HG03571 (cell line): ENCODE data around the gene SLC26A1.

Source experiments
- ATAC-seq: cut with Tn5 transposase; IDR thresholded peaks from one replicate; pipeline ENCODE4 v1.9.1; 2021; ENCODE audit not compliant: unreplicated experiment

SLC26A1 gene, protein sequence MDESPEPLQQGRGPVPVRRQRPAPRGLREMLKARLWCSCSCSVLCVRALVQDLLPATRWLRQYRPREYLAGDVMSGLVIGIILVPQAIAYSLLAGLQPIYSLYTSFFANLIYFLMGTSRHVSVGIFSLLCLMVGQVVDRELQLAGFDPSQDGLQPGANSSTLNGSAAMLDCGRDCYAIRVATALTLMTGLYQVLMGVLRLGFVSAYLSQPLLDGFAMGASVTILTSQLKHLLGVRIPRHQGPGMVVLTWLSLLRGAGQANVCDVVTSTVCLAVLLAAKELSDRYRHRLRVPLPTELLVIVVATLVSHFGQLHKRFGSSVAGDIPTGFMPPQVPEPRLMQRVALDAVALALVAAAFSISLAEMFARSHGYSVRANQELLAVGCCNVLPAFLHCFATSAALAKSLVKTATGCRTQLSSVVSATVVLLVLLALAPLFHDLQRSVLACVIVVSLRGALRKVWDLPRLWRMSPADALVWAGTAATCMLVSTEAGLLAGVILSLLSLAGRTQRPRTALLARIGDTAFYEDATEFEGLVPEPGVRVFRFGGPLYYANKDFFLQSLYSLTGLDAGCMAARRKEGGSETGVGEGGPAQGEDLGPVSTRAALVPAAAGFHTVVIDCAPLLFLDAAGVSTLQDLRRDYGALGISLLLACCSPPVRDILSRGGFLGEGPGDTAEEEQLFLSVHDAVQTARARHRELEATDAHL

DNA sequence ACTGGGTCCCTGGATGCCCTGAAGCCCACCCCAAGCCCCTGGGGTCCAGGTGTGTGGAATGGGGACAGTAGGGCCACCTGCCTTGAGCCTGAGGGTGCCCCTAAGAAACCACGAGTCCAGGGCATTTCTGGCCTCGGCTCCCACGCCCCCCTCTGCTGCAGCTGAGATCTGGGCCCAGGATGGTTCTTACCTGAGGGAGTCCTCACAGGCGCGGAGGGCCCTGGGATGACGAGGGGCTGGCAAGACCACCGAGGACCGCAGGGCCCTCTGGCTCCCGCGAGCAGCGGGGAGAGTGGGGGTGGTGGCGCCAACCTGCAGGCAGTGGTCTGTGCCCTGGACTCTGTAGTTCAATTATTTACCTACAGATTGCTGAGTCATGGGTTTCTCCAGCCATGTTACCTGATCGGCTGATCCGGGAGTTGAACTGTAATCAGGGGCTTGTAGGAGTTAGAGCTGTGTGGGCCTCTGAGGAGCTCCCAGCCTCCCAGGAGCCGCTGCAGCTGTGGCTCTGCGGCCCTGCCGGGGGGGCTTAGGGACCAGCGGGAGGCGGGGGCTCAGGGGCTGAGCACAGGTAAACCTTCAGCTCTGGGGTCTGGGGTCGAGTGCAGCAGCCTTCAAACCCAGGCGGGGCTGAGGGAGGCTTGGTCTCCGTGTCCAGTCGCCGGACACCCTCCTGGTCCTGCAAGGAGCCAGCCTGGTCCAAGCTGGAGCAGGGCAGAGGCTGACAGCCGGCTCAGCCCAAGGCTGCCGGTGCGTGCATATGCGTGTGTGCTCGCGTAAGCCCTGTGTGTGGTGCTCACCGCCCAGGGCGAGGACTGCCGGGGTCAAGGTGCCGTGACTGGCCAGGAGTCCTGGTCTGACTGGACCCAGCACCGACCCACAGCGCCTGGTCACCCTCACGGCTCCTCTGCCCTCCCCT is at the start of gene SLC26A1:
SLC26A1 (minus strand) TSS at position 294 of the 919 bp plus-strand sequence. CDS start 1,701 bp downstream, outside the sequence.
- ATAC-seq = no peak

GRCh38 chr4:1042352-1043055 is 49.3 kb upstream of the SLC26A1 start:
- no peak for ATAC-seq

DNA sequence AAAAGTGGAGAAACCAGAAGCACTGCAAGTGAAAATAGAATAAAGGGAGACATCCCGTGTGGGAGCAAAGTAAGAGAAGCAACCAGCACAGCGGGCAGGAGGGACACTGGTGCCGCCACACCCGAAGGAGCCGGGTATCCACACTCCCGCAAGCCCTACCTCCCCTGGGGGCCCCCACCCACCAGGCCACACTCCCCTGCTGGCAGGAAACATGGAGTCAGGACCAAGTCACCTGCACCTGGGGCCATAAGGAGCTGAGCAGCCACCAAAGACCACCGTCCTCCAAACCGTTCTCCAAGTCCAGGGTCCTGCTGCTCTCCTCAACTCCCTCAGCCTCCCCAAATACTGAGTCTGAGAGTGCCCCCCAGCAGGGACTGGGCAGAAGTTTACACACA is 48.7 kb upstream of the SLC26A1 start:
- no peak for ATAC-seq

DNA sequence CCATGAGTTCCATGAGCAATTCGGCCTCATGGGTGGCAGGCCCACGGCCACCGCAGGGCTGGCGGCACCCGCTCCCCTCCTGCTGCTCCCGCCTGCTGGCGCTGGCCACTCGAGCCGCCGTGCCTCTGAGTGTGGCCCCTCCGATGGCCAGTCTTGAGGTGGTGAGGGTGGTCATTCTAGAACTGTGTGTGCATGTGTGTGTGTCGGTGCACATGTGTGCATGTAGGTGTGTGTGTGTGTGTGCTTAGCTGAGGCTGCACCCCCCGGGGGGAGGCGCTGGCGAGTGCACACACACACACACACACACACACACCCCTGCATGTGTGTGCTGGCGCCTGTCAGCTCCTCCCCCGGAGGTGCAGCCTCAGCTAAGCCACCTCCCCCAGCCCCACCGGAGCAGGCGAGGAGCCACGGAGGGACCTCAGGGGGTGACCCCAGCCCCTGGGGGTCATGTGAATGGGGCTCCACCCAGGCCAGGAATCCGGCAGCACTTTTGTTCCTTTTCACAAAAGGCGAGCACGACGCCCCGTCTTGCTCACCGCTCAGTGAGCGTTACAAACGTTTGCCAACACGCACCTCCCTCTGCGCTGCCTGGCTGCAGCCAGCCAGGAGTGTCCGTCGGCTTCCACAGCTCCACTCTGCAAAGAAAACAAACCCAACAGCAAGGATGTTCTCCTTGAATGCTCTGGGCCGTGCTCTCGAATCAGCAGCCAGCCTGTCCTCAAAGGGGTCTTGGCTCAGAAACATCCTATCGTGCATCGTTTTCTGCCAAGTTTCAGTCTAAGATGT is 48.1 kb upstream of the SLC26A1 start:
- no peak for ATAC-seq

DNA sequence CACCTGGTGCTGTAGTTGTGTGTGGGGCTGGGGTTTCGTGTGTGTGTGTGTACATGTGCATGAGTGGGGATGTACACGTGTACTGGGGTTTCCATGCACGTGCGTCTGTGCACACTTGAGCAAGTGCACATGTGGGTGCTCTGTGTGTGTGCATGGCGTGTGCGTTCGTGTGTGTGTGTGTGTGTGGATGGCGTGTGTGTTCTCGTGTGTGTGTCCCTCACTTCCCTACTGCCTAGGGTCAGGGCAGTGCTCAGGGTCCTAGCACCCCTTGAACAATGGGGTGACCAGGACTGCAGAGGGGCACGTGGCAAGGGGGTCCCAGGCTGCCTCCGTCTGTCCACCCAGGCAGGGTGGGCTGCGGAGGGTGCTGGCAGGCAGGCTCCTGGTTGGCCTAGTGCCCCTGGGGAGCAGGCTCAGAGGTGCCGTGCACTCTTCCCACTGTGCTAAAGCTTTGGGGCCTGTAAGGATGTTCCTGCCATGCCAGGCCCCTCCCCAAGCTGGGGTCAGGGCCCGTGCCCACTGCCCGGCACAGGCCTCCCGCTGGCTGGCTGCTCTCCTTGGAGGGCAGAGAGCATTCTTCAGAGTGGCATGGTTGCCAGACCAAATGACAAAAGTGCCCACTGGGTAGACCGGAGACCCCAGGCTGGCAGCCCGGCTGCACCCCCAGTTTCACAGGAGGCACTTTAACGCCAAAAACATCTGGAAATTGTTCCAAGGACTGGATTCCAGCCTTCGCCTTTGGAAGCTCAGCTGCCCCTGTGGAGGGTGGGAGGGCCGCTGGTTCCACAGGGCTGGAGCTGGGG is 47.3 kb upstream of the SLC26A1 start:
- no peak for ATAC-seq

GRCh38 chr4:1039493-1040343 is 46.5 kb upstream of the SLC26A1 start:
- ATAC-seq = no peak

DNA sequence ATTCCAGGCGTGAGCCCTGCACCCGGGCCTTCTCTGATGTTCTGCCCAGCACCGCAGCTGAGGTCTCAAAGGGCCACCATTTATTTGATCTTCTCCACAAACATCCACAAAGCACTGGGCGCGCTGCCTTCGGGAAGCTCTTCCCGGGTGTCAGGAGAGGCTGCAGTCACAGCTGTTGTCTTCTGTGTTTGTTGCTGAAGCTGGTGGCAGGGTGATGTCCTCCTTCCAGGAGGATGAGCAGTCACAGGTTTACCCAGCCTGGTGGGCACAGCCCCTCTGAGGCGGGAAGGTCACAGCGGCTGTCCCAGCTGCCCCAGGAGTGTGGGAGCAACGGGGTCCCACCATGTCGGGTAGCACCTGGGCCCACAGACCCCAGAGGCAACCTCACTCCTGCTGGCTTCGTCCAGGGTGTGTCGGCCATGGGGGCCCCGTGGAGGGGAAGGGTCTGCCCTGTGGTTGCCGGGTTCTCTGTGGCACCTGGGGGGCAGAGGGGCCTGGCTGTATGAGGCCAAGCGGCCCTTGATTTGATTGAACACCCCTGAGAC is 45.8 kb upstream of the SLC26A1 start:
- ATAC-seq = no peak

DNA sequence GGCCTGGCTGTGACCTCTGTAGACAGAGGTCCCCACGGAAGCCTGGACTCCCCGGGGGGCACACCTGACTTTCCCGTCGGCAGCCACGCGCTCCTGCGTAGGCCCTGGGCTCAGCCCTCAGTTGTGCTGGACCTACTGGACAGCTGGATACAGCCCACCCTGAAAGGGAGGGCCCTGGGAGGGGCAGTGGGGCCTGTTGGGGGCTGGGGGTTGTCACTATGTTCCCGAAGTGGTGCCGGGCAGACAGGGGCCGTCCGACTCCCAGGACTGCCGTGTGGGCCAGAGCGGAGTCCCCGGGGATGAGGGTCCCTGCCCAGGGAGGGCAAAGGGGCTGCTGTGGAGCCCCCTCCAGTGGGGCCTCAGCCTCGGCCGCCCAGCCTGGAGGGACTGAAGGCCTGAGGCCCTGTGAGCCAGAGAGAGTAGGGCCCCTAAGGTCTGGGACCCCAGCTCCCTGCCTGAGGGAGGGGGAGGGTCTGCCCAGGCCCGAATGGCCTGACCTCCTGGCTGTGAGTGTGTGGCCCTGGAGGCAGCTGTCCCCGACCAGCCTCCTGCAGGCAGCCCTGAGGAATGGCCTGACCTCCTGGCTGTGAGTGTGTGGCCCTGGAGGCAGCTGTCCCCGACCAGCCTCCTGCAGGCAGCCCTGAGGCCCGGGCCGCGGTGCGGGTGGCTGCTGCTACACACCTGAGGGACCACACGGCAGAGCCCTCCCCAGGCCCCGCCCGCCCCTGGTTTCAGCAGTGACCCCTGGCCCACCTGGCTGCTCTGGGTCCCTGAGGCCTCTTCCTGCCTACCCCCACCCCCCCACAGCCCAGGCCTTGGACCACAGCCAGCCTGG is 44.0 kb upstream of the SLC26A1 start:
- no peak for ATAC-seq

DNA sequence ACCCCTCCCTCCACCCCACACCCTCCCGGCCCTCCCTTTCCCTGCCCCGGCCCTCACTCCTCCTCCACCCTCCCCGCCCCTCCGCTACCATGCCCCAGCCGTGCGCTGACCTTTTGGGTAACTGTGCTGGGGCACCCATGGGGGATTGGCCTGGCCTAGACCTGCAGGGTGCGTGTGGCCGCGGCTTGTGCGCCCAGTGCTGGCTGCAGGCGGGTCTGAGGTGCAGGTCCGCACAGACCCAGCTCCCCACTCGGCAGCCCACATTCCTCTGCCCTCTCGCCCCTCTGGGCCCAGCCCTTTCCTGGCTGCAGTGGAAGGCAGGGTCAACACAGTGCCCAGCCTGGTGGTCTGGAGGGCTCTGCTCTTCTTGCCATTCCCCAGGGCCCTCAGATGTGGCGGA is 42.9 kb upstream of the SLC26A1 start:
- no peak for ATAC-seq

DNA sequence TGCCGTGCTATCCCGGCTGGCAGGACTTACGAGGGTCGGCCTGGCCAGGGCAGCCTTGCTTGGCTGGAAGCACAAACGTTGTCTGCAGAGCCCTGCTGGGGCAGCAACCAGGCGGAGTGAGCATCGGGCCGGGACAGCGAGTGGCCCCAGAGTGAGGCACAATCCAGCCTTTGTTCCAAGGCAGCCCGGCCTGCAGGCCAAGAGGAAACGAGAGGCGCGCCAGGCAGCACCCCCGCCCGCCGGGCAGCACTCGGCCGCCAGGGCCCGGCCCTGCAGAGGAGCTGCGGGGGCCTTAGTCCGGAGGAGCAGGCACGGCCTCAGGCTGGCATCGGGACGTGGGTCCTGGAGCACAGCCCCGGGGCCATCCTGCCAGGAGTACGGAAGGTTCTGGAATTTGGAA is 42.3 kb upstream of the SLC26A1 start:
- ATAC-seq = no peak

GRCh38 chr4:1033840-1034551 is 40.8 kb upstream of the SLC26A1 start:
- ATAC-seq = no peak

DNA sequence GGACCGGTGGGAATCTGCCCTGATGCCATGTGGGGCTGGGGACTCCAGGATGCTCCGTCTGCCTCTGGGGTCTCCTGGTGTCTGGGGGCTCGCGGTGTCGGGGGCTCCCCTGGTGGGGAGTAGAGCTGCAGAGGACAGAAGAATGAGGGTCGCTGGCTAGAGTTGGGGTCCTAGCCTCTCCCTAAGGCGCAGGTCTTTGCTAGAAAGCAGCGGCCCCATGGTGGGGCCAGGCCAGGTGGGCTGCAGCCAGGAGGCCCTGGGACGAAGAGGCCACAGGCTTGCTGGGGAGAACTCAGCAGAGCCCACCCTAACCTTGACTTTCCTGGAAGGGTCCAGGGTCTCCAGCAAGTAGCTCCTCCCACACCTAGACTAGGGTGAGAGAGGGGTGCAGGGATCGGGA is 39.7 kb upstream of the SLC26A1 start:
- ATAC-seq = no peak

GRCh38 chr4:1031956-1032795 is 39.0 kb upstream of the SLC26A1 start:
- ATAC-seq = no peak

DNA sequence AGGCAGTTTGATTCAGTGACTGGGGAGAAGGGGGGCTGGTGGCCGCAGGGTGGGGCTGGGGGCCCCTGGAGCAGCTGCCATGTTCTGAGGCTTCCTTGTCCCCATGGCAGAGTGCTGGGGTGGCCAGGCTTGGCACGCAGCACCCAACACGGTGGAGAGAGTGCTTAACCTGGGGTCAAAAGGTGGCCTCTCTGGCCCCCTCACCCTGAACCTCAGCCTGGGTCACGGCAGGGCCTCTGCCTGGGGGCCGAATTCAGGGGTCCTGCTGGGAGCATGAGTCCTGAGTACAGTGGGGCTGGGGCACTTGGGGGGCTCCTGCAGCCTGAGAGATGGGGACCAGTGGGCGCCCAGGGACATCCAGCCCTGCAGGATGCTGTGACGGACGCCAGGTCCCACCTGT is 38.1 kb upstream of the SLC26A1 start:
- ATAC-seq = no peak

DNA sequence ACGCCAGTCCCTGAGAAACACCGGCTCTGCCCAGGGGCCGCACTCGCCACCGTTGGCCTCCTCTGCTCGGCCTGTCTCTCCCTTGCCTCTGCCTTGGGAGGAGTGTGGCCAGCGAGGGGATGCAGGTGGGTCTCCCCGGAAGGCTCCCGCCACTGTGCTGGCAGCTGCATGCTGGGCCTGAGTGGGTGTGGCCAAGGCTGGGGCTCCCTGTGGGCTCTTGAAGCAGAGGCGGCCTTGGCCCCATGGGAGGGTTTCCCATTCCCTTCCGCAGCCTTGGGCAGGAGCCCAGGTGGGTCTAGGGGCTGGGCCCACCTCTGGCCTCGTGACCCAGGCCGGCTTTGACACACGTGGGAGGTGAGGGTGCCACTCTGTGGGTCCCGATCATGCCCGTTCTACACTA is 37.4 kb upstream of the SLC26A1 start:
- no peak for ATAC-seq

- ATAC-seq = no peak
Measured at GRCh38 chr4:1030031-1030430, 36.8 kb upstream of the SLC26A1 start.
